G401.6 (cell line): Measurements from ENCODE around the gene PRDM9.
"Not testable (repeated sequence)": the region's sequence is repeated elsewhere in the genome, so short reads cannot be mapped to it uniquely, and the experiment has no call there.

ENCODE experiments used
- FAIRE-seq: peaks from 2 replicates; lab custom pipeline; 2012; peaks lifted over from hg19 to GRCh38; lab: Jason Lieb, UNC

PRDM9 gene

DNA sequence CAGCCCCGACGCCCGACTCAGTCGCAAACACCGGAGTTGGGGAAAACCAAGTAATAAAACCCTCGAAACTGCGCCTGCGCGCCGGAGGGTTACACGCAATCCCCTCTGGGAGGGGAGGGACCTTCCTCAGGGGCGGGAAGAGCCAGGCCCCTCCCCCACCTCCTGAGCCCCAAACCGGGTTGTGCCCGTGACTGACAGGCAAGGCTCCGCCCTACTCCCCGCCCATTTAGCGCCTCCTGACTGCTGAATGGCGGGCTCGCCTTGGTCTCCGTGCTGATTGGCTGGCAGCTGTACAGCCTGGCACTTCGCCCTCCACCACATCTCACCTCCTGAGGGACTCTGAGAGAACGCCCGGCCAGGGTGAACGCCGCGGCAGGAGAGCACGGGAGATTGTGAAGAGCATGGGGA is at the start of gene PRDM9:
Gene PRDM9, plus strand, starts transcription at position 332 of the 408 bp plus-strand sequence. CDS start 1,425 bp downstream, outside the sequence.
- FAIRE-seq = no peak

DNA sequence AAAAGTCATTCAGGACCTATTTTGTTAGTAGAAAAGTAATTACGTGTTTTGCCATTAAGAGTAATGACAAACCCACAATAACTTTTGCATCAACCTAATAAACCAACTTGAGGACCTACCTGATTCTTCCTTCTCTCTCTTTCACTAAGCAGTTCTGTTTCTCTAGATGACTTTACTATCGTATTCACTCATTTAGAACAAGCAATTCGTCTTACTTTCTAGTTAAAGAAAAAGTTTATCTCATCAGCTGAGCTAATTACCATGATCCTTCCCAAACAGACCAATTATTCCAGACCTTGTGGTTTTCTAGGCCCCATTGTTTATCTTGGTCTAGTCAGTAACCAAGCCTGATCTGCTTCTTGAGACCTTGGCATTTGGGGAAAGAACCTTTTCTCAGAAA is 49.6 kb upstream of the PRDM9 start:
- no peak for FAIRE-seq

DNA sequence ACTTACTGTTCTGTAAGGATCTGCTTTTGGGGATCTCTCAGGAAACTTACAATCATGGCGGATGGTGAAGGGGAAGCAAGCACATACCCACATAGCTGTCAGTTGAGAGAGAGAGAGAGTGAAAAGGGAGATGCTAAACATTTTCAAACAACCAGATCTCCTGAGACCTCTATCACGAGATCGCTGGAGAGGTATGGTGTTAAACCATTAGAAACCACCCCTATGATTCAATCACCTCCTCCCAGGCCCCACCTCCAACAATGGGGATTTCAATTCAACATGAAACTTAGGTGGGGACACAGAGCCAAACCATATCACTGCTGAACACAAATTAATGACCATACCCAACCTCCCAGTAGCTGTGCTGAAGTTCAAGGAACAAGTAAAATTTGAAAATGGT is 48.2 kb upstream of the PRDM9 start:
- no peak for FAIRE-seq

DNA sequence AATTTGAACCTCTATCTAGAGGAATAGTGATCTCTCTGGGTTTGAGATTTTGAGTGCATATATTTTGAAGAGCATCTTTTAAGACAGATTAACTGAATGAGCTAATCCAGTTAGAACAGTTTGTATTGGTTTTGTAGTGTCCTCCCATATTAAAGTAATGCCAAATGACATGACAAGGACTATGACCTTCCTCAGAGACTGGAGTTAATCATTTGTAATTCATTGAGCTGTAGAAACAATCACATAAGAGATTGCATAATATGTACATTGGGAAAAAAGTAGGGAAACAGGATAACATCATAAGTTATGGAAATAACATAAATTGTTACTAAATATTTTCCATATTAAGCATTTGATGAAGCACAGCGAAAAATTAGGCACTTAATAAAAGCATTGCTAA is 45.8 kb upstream of the PRDM9 start:
- FAIRE-seq = no peak

DNA sequence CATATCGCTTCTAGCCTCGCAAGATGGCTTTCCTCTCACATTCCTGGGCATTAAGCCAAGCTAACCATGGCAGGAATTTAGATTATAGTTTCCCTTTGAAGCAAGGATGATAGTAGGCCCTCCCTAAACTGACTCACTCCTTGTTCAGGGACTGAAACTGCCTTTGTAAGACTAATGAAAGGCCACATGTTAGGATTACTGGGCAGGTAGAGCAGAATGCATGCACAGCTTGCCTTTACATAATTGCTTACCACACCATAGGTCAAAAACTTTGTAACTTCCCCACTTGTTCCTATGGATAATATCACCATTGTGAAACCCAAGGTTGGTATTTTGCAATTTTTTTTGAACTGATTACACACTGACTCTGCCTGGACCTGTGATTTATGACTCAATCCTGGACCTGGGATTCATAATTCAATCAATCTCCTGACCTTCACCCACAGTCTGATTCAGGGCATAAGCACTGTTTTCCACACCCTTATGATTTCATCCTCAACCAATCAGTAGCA is 41.0 kb upstream of the PRDM9 start:
- FAIRE-seq = no peak

DNA sequence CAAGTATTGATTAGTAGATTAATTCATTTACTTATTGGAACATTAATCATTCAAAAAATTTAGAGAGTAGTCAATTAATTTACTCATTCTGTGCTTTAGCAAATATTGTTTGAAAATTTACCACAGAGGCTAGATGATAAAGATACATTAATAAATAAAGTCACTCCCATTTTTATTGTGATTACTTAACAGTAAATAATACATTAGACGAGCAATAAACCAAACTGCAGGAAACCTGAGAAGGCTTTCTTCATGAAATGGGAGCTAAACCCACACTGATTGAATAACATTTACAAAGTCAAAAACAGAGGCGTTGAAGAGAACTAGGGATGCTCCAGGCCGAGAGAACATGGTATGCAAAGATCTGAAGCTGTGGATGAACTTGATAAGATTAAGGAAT is 38.8 kb upstream of the PRDM9 start:
- FAIRE-seq = no peak

GRCh38 chr5:23473915-23474314 is 33.5 kb upstream of the PRDM9 start:
- no peak for FAIRE-seq

- FAIRE-seq = no peak
Measured at GRCh38 chr5:23474315-23474714, 33.1 kb upstream of the PRDM9 start.

DNA sequence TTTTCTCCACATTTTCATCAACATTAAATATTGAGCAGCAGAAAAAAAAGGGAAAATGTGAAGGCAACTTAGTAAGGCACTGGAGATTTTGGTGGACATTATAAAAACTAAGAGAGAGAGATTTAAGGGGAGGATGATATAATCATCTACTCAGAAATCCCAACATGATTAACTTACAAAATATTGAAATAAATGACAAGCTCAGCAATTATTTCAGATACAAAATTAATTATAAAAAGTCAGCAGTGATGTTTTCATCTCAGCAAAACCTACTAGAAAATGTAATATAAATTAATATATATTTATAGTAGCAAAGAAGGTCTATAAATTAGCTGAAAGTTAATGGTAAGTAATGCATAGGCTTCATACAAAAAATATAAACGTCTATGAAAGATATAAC is 30.8 kb upstream of the PRDM9 start:
- FAIRE-seq = no peak

DNA sequence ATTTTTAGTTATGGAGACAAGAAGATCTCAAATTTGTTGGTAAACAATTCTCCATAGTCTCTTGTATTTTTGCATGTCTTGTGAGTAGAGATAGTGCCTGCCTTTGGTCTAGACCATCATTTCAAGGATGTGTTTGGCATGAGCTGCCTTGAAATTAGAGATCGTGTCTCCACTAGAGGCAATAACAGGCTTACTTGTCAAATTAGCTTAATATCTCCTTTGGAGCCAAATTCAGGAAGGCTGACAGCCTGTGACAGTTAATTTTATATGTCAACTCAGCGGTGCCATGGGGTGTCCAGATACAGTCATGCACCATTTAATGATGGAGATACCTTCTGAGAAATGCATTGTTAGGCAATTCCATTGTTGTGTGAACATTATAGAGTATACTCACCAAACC is 24.8 kb upstream of the PRDM9 start:
- FAIRE-seq = no peak

DNA sequence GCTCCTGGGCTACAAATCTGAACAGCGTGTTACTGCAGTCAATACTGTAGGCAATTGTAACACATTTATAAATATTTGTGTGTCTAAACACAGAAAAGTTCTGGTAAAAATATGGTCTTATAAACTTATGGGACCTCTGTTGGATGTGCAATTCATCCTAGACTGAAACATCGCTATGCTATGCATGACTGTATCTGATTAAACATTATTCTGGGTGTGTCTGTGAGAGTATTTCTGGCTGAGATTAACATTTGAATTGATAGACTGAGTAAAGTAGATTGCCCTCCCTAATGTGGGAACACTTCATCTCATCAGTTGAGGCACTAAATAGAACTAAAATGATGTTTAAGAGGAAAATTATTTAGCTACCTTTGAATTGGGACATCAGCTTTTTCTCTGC is 24.3 kb upstream of the PRDM9 start:
- FAIRE-seq = no peak

- no peak for FAIRE-seq
Measured at GRCh38 chr5:23484096-23484495, 23.3 kb upstream of the PRDM9 start.

DNA sequence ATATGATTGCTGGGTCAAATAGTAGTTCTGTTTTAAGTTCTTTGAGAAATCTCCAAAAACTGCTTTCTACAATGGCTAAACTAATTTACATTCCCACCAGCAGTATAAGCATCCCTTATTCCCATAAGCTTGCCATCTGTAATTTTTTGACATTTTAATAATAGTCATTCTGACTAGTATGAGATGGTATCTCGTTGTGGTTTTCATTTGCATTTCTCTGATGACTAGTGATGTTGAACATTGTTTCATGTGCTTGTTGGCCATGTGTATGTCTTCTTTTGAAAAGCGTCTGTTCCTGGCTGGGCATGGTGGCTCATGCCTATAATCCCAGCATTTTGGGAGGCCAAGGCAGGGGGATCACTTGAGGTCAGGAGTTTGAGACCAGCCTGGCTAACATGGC is 21.2 kb upstream of the PRDM9 start:
- FAIRE-seq = not testable (repeated sequence)

DNA sequence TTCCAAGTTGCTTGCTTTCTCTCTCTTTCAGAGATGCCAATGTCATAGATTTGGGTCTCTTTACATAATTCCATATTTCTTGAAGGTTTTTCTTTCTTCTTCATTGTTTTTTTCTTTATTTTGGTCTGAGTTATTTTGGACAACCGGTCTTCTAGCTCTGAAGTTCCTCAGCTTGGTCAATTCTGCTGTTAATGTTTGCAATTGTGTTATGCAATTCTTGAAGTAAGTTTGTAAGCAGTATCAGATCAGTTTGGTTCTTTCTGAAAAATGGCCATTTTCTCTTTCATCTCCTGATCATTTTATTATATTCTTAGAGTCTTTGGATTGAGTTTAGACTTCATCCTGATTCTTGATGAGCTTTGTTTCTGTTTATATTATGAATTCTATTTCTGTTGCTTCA is 16.4 kb upstream of the PRDM9 start:
- FAIRE-seq = no peak

DNA sequence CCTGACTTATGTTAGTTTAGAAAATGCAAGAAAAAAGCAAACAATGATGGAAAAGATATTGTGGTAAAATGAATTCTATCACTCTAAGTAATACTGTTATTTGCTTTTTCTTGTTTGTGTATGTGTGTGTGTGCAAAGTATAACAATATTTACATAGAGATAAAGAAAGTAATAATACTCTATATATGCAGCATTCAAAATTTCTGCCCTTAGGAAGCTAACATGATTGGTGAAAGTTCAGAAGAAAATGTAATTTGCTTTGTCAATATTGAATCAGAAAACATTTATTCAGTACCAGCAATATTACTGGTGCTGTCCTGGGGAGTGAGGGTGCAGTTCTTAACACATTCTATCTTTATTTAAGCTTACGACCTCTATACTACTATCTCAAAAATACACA is 12.9 kb upstream of the PRDM9 start:
- FAIRE-seq = no peak

GRCh38 chr5:23496576-23496975 is 10.8 kb upstream of the PRDM9 start:
- peak; percentile 88 for FAIRE-seq

DNA sequence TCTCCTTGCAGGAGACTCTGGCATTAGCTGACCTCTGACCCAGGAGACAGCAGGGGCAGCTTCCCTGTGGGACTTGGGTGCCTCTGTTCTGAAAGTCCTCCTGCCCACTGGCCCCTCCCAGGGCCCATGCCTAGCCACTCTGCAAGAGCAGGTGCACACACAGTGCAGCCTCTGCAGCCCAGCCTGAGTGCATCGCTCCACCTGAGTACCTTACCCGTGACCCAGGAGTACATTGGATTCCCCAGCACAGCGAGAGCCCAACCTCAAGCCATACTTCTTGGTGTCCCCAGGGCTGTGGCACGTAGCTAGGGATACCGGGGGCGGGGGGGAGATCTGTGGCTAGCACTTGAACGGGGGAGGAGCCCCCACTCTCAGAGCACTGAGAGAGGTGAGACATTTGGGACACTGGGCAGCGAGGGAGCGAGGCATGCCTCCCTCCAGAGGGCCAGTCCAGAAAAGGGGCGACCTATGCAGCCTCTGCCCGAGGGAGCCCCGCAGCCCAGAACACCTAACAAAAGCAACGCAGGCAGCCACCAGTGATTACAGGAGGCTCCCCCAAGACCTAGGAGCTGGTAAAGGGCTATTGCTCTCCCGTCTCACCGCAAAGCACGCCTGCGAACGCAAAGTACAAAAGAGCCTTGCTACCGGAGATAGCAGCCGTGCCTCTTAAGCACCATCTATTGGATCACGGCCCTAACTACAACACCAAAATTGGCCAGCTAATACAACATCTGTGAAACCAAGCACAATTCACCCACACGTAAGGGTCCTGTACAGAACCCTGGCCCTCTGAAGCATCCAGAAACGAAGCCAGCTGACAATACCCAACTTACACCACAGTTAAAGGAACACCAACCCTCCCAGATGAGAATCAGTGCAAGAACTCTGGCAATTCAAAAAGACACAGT is 826 bp upstream of the PRDM9 start:
- no peak for FAIRE-seq

- FAIRE-seq = not testable (repeated sequence)
Measured at GRCh38 chr5:23510434-23510833, 3.0 kb downstream of the PRDM9 start.

GRCh38 chr5:23522553-23522952 is 15.1 kb downstream of the PRDM9 start:
- no peak for FAIRE-seq

DNA sequence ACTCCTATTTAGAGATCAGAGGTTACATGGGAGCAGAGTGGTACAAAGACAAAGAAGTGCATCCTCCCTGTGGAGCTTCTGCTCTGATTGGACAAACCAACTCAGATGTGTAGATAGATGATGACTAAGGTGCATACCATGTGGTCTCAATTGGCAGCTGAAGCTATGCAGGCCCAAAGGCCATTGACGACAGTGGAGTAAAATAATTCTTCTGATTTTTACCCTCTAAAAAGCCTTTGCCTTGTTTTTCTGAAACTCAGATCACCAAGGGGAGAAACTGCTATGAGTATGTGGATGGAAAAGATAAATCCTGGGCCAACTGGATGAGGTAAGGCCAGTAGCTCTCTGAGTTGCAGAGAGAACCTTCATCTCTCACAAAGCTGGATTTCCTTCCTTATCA is 15.6 kb downstream of the PRDM9 start:
- FAIRE-seq = no peak

GRCh38 chr5:23523998-23524397 is 16.6 kb downstream of the PRDM9 start:
- FAIRE-seq = no peak

DNA sequence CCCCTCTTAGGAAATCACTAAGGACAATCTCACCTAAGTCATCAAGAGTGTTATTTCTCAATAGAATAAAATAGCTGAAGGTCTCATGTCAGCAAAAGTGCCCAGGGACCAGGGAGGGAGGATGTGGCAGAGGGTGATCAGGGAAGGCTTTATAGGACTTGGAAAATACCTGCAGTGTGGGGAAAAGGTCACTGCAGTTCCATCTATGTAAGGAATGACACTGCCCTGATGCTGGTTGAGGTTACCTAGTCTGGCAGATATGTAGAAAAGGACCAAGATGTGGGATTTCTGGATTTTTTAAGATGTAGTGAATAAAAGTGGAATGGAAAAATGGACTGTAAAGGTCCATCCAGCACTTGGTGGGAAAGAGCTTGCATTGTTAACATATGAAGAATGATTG is 18.3 kb downstream of the PRDM9 start:
- FAIRE-seq = no peak

- not testable (repeated sequence) for FAIRE-seq
Measured at GRCh38 chr5:23526616-23527015, 19.2 kb downstream of the PRDM9 start.
